Measurements from ENCODE around the gene SIM1.

DNA sequence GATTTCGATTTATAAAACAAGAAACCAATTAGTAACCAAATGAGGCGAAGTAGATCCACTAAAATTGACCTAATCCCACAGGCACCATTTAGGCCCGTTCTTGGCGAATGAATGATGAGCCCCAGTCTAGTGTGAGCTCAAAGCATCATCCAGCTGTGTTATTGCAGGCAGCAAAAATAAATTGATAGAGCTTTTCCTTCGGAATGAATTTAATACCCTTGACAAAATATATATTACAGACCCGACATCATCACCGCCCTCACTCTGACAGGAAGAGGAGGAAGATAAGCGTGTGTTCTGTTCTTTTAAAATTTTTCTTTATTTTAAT lies 7.8 kb downstream of the SIM1 start:
- TF ChIP-seq, protein P1, sequence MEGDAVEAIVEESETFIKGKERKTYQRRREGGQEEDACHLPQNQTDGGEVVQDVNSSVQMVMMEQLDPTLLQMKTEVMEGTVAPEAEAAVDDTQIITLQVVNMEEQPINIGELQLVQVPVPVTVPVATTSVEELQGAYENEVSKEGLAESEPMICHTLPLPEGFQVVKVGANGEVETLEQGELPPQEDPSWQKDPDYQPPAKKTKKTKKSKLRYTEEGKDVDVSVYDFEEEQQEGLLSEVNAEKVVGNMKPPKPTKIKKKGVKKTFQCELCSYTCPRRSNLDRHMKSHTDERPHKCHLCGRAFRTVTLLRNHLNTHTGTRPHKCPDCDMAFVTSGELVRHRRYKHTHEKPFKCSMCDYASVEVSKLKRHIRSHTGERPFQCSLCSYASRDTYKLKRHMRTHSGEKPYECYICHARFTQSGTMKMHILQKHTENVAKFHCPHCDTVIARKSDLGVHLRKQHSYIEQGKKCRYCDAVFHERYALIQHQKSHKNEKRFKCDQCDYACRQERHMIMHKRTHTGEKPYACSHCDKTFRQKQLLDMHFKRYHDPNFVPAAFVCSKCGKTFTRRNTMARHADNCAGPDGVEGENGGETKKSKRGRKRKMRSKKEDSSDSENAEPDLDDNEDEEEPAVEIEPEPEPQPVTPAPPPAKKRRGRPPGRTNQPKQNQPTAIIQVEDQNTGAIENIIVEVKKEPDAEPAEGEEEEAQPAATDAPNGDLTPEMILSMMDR (IDR thresholded peaks at IDR 0.05): no peak
- TF ChIP-seq POLR2AphosphoS5 (IDR thresholded peaks at IDR 0.05): no peak
- no peak for TF ChIP-seq POLR2A (IDR thresholded peaks at IDR 0.05)
